LoVo (cell line): ENCODE results near the gene HBQ1.
"Not testable (repeated sequence)": the region's sequence is repeated elsewhere in the genome, so short reads cannot be mapped to it uniquely, and the experiment has no call there.

Source experiments
- DNase-seq: peaks from one replicate; pipeline ENCODE4 v3.0.0-alpha.2; 2016; ENCODE audit warnings: low spot score

HBQ1 gene

GRCh38 chr16:211631-212180, 31.4 kb downstream of the HBQ1 start:
- not testable (repeated sequence) for DNase-seq

GRCh38 chr16:212999-213398, 32.7 kb downstream of the HBQ1 start:
- DNase-seq, result no peak

GRCh38 chr16:220021-220420, 39.8 kb downstream of the HBQ1 start:
- DNase-seq, result no peak

- no peak for DNase-seq
Observed at GRCh38 chr16:228151-228851, 48.0 kb downstream of the HBQ1 start.

- DNase-seq, result peak; percentile 89
Observed at GRCh38 chr16:228852-229730, 48.8 kb downstream of the HBQ1 start, which contains the start of gene LUC7L. Gene LUC7L, minus strand, starts transcription at chr16:229449. Its CDS starts 110 bp downstream, at chr16:229339.

GRCh38 chr16:229731-230281, 49.5 kb downstream of the HBQ1 start:
- DNase-seq, result no peak

GRCh38 chr16:230351-230750, 50.1 kb downstream of the HBQ1 start:
- not testable (repeated sequence) for DNase-seq
